ELR (cell line): ENCODE measurements around the gene PSMC4.
"Not testable (repeated sequence)": the region's sequence is repeated elsewhere in the genome, so short reads cannot be mapped to it uniquely, and the experiment has no call there.

ENCODE experiments used
- DNase-seq: peaks from one replicate; pipeline ENCODE4 v3.0.0-alpha.2; 2015; ENCODE audit warnings: low read depth

Gene PSMC4

GRCh38 chr19:39946532-39946931, 24.4 kb upstream of the PSMC4 start:
- peak; percentile 35 for DNase-seq

GRCh38 chr19:39949026-39949747, 21.8 kb upstream of the PSMC4 start:
- no peak for DNase-seq

- no peak for DNase-seq
Observed at GRCh38 chr19:39951065-39951650, 19.8 kb upstream of the PSMC4 start.

GRCh38 chr19:39951686-39952085, 19.3 kb upstream of the PSMC4 start:
- peak; percentile 64 for DNase-seq

- no peak for DNase-seq
Observed at GRCh38 chr19:39953915-39954314, 17.1 kb upstream of the PSMC4 start.

- not testable (repeated sequence) for DNase-seq
Observed at GRCh38 chr19:39957886-39958285, 13.1 kb upstream of the PSMC4 start.

GRCh38 chr19:39958942-39959341, 12.0 kb upstream of the PSMC4 start:
- not testable (repeated sequence) for DNase-seq

GRCh38 chr19:39959407-39959806, 11.6 kb upstream of the PSMC4 start:
- not testable (repeated sequence) for DNase-seq

GRCh38 chr19:39963898-39964297, 7.1 kb upstream of the PSMC4 start:
- DNase-seq = no peak

- DNase-seq = no peak
Observed at GRCh38 chr19:39966617-39967016, 4.3 kb upstream of the PSMC4 start.

GRCh38 chr19:39967561-39967960, 3.4 kb upstream of the PSMC4 start:
- no peak for DNase-seq

- DNase-seq = no peak
Observed at GRCh38 chr19:39968789-39969188, 2.2 kb upstream of the PSMC4 start.

GRCh38 chr19:39969266-39969665, 1.7 kb upstream of the PSMC4 start:
- no peak for DNase-seq

- no peak for DNase-seq
Observed at GRCh38 chr19:39969681-39970424, 1.1 kb upstream of the PSMC4 start.

GRCh38 chr19:39970425-39970674, 615 bp upstream of the PSMC4 start:
- no peak for DNase-seq

GRCh38 chr19:39971380-39972035, 543 bp downstream of the PSMC4 start:
- DNase-seq = peak; percentile 27

GRCh38 chr19:39974377-39975155, 3.6 kb downstream of the PSMC4 start:
- DNase-seq = no peak

- DNase-seq = no peak
Observed at GRCh38 chr19:39982883-39983282, 11.9 kb downstream of the PSMC4 start.

GRCh38 chr19:39983695-39984300, 12.8 kb downstream of the PSMC4 start:
- no peak for DNase-seq

- DNase-seq = no peak
Observed at GRCh38 chr19:39986643-39987042, 15.7 kb downstream of the PSMC4 start.

- no peak for DNase-seq
Observed at GRCh38 chr19:39987167-39987566, 16.2 kb downstream of the PSMC4 start.

GRCh38 chr19:39987596-39987995, 16.6 kb downstream of the PSMC4 start:
- no peak for DNase-seq
